DMS114 treated with DMSO at 0.1 percent for 48 hours (cell line): ENCODE results near the gene GNAZ.
"Not testable (repeated sequence)": the region's sequence is repeated elsewhere in the genome, so short reads cannot be mapped to it uniquely, and the experiment has no call there.

ENCODE experiments used
- DNase-seq: peaks from one replicate; lab custom pipeline; 2025; ENCODE audit not compliant: unreplicated experiment; lab: John Stamatoyannopoulos, UW

The GNAZ gene

DNA sequence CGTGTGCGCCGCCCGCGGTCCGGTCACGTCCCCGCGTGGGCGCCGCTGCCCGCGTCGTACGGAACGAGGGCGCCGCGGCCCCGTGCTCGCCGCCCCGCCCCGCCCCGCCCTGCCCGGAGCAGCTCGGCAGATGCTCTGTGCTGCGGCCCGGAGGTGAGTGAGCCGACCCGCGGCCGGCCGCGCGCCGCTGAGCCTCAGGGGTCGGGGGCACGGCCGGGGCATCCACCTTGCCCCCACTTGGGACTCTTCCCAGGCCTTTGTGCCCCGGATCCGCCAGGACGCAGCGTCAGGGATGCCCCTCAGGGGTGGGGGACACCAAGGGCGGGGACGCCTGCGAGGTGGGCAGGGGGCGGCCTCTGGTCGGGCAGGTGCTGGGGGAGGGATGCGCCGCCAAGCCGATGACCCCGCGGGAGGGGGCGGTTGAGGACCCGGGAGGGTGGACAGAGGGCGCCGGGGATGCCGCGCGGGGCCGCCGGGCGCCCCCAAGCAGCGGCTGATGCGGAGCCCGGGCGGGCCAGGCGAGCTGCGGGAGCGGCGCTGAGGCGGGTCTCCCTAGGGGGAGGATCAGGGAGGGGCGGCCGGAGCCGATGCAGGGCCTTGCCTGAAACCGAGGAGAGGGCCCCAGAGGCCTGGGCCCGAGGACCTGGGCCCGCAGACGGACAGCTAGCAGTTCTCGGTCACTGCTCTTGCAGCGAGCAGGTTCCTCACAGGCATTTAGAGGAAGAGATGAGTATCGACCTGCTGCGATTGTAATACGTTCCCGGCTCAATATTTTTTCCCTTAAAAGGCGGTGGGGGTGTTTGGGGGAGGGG lies at the start of gene GNAZ:
Gene GNAZ (plus strand): TSS at position 102 of the 812 bp plus-strand sequence. CDS start 25,177 bp downstream, outside the sequence.
- no peak for DNase-seq

- no peak for DNase-seq
These were observed 49.5 kb upstream of the GNAZ start for GRCh38 chr22:23020659-23021293.

DNA sequence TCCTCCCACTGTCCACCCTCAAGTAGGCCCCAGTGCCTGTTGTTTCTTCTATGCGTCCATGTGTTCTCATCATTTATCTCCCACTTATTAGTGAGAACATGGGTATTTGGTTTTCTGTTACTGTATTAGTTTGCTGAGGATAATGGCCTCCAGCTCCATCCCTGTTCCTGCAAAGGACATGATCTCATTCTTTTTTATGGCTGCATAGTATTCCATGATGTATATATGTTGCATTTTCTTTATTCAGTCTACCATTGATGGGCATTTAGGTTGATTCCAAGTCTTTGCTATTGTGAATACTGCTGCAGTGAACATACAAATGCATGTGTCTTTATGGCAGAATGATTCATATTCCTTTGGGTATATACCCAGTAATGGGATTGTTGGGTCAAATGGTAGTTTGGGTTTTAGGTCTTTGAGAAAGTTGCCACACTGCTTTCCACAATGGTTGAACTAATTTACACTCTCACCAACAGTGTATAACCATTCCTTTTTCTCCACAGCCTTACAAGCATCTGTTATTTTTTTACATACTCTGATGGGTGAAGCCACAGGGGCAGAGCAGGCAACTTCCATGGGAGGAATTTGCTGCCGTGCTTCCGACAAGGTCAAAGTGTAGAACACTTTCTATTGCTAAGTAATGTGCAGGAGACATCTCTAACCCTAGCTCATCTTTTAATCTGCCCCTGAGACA lies 48.5 kb upstream of the GNAZ start:
- not testable (repeated sequence) for DNase-seq

DNA sequence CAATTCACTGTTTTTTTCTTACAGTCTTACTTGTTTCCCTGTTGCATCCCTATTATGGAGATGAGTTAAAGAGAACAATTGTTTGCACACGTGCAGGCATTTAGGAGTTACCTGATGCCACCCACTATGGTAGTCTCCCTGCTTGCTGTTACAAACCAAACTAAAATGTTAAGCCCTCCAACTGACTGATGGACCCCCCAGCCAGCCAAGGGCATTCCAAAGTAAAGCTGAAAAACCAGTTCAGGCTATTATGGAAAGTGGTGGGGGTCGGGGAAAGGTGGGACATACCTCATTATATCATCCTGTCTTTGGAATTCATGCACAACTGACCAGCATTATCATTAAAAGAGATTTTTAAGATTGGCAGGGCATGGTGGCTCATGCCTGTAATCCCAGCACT lies 47.0 kb upstream of the GNAZ start:
- no peak for DNase-seq

DNA sequence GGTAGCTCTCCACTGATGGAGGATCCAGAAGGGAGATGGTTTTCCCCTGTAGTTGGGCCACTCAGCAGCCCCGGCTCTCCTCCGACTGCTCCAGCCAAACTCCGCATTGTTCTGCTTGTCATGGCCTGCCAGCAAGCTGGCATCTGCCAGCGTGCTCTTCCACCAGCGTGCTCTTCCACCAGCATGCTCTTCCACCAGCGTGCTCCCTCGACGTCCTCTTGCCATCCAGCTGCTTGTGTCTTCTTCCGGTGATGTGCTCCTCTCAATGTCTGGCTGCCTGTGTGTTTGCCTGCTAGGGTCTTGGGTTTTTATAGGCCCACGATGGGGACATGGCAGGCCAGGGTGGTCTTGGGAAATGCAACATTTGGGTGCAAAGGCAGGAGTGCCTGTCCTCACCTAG lies 43.5 kb upstream of the GNAZ start:
- DNase-seq, result no peak

DNA sequence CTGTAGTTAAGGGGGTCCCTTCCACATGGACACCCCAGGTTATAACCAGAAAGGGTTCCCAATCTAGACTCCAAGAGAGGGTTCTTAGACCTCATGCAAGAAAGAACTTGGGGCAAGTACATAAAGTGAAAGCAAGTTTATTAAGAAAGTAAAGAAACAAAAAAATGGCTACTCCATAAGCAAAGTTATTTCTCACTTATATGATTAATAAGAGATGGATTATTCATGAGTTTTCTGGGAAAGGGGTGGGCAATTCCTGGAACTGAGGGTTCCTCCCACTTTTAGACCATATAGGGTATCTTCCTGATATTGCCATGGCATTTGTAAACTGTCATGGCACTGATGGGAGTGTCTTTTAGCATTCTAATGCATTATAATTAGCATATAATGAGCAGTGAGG lies 42.5 kb upstream of the GNAZ start:
- DNase-seq, result not testable (repeated sequence)

GRCh38 chr22:23029521-23030228 lies 40.6 kb upstream of the GNAZ start:
- DNase-seq, result no peak

DNA sequence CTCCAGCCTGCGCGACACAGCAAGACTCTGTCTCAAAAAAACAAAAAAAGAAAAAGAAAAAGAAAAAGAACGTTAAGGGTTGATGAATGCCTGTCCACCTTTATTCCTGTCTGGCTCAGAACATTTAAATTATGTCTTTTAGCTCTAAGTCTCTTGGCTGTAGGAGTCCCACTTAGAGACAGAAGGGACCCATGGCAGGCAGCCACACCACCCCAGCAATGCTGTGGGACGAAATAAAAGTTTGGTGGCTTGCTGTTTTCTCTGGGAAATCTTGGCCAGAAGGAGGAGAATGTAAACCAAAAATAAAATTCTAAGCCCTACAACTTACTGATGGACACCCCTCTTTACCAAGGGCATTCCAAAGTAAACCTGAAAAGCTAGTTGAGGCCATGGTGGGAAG lies 38.9 kb upstream of the GNAZ start:
- no peak for DNase-seq

DNA sequence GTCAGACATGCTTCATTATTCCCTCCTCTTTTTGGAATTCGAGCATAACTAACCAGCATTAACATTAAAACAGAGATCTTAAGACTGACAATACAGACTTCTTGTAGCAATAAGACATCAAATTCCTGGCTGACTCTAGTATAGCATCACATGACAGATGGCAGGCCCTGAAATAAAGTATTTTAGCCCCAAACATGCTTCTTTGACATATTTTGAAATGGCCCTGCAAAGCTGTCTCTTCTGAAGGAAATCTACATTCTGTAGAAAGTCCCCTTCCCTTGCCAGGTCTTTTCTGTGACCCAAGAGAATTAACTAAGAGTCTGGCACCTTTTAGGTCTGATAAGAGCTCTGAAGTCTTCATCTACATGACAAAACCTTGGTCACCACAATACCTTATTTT lies 38.5 kb upstream of the GNAZ start:
- no peak for DNase-seq

- DNase-seq, result no peak
These were observed 37.7 kb upstream of the GNAZ start for GRCh38 chr22:23032658-23033057.

DNA sequence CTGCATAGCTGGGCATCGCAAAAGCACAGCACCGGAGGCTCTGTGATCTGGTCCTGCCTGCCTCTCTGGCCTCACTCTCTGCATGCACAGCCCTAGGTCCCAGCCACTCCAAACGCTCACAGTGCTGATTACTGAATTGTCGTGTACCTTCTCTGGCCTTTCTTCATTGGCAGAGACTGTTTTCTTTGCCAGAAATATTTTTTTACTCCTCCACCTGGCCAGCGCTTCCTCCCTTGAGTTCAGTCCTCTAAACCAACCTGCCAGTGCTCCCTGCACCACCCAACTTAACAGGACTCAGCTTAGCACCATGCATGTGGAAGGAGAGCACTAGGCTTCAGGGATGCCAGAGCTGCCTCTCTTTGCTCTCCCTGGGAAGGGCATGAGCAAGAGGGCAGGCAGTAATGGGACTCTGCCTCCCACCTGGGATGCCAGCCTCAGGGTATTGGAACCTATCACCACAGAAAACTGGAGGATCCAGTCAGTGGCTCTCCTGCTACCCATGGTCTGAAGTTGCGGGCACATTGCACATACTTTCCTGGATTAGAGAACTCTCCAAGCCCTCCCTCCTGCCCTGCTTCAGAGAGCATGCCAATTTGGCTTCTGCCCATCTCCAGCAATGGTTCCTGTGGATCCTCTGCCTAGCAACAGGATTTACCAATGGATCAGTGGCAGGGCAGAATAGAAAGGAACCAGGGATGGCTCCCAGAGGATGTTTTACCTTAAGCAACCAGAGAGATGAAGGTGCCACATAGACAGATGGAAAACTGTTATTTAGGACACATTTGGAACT lies 37.0 kb upstream of the GNAZ start:
- no peak for DNase-seq

- DNase-seq, result no peak
These were observed 35.4 kb upstream of the GNAZ start for GRCh38 chr22:23034621-23035556.

- DNase-seq, result no peak
These were observed 34.6 kb upstream of the GNAZ start for GRCh38 chr22:23035557-23036277.

GRCh38 chr22:23036684-23037428 lies 33.5 kb upstream of the GNAZ start:
- DNase-seq, result no peak

DNA sequence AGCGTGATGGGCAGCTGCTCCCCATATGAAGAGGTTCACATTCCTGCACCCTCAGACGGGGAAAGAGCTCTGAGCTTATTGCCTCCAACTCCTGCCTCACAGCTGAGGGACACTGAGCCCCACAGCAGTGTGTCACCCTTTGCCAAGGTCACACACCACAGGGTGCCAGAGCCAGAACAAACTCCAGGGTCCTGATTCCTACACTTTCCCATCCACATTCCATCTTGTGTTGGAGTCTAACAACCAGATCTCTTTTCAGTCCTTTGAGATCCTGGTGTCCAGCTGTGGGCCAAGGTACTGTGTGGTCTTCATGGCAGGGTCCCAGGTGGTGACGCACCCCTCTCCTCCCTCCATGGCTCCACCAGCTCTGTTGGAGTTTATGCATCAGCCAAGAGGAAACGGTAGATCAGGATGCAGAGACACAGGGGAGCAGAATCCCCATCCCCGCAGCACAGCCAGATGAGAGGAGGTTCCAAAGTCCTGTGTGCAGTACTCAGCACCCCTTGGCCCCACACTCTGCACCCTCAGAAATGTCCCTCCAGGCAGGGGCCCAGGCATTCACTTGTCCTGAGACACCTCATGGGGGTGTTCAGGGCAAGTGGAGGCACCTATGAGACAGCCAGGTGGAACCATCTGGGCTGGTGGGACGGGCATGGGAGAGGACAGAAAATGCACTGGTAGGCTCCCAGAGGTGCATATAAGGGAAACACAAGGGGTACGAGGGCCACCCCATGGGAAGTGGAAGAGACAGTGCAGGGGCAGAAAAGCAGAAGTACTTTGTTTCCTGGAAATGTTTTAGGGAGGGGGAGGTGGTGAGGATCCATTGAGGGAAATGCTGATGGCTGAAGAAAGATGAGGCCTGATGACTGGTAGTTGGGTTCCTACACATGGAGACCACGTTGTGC lies 32.6 kb upstream of the GNAZ start:
- DNase-seq, result no peak

DNA sequence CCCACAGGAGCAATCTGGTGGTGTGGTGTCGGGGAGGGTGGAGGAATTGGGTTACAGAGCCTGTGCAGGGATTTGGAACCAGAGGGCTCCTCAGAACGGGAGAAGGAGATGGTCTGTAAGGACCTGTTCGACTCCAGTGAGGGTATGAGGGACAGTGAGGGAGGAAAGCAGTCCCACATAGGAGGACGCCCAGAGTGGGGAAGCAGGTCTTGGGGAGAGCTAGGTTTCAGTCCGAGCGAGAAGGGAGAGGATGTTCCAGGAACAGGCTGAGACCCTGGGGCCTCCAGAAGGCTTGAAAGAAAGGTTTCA lies 32.0 kb upstream of the GNAZ start:
- no peak for DNase-seq

DNA sequence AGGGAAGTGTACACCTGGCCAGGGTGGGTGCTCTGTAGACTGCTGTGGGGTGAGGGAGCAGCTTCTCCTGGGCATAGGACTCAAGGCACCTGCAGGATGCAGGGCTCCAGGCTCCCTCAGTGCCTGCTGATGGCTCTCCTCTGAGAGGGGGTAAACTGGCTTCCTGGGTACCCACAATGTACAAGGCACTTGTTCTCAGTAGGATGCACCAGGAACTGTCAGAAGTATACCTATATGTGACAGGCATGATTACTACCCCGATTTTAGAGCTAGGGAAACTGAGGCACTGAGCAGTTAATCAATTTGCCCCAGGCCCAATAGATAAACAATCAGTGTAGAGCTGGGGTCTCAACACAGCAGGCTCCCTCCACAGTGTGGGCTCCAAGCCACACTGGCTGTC lies 31.4 kb upstream of the GNAZ start:
- no peak for DNase-seq
